RKO (cell line): ENCODE measurements around the gene GORASP2.
"Not testable (repeated sequence)": the region's sequence is repeated elsewhere in the genome, so short reads cannot be mapped to it uniquely, and the experiment has no call there.

Experiments
- DNase-seq: peaks from one replicate; pipeline ENCODE4 v3.0.0-alpha.2; 2016; ENCODE audit warnings: low spot score

The GORASP2 gene

DNA sequence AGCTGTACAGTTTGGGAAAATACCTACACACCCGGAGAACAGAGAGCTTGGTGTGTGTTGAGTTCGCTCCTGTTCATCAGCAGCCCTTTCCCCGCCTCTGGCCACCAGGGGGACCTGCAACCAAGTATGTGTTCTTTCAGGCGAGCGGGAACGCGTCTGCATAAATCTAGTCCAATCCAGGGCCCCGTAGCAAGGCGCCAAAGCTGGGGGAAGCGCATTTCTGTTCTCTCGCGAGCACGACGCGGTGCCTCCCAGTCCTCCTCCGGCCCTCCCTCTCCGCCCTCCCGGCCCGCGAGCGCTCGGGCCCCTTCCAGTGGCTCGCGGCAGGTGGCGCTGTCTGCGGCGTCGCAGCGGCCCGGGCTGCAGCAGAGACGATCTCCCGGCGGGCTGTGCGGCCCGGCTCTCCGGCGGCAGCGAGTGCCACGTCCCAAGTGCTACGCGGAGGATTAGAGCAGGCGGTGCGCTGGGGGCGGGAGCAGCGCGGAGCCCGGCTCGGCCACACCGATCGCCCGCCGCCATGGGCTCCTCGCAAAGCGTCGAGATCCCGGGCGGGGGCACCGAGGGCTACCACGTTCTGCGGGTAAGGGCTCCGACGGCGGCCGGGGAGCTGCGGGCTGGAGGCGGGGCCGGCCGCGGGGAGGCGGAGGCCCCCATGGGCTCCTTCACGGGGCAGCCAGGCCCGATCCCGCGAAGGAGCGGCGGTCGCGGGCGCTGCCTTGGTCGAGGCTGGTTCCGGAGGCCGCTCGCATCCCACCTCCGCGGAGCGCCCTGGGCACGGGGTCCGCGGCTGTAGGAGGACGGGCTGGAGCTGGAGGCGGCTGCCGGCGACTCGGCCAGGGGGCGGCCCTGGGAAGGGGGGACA, at the start of gene GORASP2:
TSS of gene GORASP2 (plus strand) at position 430 of the 862 bp plus-strand sequence. CDS start at position 518, 88 bp downstream.
- peak; percentile 100 for DNase-seq

DNA sequence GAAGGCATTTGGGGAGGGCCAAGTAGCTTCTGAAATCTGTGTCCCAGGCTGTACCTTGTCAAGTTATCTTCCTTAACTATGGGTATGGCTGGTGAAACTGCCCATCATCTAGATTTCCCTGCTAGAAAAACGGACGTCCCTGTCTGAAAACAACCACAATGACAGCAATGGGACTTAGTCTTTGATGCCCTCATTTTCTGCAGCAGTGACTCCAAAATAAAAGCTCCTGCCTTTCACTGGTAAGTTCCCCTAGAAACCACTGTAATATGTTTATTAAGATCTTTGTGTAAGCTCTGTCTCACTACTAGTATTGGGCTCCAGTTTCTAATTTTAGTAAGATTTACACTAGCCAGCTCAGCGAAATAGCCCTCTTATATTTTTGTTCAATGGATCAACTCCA, 47.2 kb upstream of the GORASP2 start:
- no peak for DNase-seq

- DNase-seq, result no peak
Observed at GRCh38 chr2:170882758-170883157, 46.3 kb upstream of the GORASP2 start.

- no peak for DNase-seq
Observed at GRCh38 chr2:170883683-170884082, 45.4 kb upstream of the GORASP2 start.

DNA sequence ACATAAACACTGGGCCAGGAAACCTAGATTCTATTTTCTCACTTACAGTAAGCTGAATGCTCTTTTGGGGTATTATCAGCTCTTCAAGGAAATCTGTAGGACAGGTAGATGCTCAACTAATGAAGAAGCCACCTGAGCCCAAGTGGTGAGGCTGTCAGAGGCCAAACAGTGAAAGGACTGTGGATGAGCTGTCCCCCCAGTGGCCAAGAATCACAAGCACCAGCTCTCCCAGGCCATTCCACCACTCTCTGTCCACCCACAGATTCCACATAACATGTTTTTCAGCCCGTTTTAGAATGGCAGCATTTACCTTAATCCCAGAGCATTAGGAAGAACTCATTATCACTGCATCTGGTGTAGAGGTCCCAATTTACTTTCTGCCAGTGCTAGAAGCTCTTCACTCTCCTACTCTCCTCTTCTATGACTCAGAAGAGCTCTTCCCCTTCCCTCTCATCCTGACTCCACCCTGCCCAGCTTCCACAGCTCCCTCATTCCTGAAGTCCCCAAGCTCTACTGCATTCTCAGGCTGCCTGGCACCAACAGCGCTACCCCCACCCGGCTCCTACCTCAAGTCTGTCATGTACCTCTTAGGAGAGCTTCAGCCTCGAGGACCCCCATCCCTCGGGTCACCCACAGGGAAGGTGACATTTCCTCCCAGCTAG, 43.8 kb upstream of the GORASP2 start:
- DNase-seq, result no peak

GRCh38 chr2:170886386-170886785, 42.7 kb upstream of the GORASP2 start:
- DNase-seq, result no peak

DNA sequence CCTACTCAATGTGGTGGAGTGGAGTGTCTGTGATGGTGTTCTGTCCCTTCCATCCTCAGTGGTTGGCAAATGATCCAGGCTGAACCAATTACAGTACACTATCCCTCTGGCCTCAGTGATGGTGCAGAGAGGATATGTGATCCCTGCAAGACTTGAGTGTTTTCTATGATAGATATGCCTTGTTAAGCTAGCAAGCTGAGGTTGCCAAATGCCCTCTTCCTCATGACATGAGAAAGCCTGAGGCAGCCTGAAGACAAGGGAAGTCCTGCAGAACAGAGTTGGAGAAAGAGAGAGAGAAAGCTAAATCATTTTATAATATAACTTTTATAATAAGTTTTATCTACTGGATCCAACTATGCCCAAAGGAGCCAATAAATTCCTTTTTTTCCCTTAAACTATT, 41.6 kb upstream of the GORASP2 start:
- DNase-seq, result no peak

- no peak for DNase-seq
Observed at GRCh38 chr2:170887896-170888295, 41.2 kb upstream of the GORASP2 start.

- DNase-seq, result no peak
Observed at GRCh38 chr2:170891893-170892292, 37.2 kb upstream of the GORASP2 start.

DNA sequence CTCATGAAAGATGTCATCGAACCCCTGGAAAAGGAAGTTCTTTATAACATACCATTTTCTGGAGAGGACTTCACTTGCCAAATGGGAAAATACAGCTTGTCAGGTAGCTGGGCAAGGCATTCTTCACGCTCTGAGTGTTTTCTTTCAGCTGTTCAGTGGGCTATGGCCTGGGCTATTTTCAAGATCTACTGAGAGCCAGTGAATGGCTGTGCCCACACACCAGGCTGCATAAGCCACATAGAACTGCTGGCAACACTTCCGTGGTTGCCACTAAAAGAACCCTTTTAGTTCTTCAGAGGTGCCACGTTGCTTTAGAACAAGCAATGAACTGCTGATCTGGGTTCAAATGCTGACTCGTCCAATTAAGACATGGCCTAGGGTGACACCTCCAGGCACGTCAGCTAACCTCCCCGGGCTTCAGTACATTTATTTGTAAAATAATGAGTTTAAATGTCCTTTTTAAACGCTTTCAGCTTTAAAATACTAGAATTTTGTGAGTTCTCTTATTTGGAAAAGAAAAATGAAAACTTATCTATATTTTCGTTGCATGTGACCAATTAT, 36.6 kb upstream of the GORASP2 start:
- no peak for DNase-seq

- no peak for DNase-seq
Observed at GRCh38 chr2:170895023-170895757, 33.9 kb upstream of the GORASP2 start.

- peak; percentile 59 for DNase-seq
Observed at GRCh38 chr2:170896622-170897021, 32.4 kb upstream of the GORASP2 start.

DNA sequence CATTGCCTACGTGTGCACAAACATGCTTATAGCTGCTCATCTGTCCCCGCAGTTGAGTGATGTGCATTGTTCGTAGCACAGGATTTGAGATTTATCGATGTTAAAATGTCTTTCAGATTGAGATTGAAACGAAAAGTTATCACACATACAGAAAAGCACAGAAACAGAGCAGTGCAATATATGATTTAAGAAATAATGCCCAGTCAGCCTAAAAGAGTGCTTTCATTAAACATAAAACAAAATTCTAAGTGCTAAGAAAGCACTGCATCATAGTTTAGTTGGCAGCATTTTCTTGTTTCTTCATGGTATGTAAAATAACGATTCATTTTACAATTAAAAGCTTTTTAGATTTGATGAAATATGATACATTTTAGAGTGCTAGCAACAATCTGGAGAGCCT, 31.9 kb upstream of the GORASP2 start:
- DNase-seq, result no peak

- DNase-seq, result no peak
Observed at GRCh38 chr2:170905864-170906263, 23.2 kb upstream of the GORASP2 start.

- no peak for DNase-seq
Observed at GRCh38 chr2:170911314-170911889, 17.7 kb upstream of the GORASP2 start.

DNA sequence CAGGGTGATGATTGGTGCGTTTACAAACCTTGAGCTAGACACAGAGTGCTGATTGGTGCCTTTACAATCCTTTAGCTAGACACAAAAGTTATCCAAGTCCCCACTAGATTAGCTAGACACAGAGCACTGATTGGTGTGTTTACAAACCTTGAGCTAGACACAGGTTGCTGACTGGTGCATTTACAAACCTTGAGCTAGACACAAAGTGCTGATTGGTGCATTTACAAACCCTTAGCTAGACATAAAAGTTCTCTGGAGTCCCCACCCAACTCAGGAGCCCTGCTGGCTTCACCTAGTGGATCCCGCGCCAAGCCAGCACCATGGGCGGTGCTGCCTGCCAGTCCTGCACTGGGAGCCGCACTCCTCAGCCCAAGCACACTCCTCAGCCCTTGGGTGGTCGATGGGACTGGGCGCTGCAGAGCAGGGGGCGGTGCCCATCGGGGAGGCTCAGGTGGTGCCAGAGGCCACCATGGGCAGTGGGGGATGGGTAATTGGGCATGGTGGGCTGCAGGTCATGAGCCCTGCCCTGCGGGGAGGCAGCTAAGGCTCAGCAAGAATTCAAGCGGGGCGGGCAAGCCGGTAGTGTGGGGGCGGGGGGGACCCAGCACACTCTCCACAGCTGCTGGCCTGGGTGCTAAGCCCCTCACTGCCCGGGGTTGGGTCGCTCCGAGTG, 13.9 kb upstream of the GORASP2 start:
- DNase-seq, result not testable (repeated sequence)

DNA sequence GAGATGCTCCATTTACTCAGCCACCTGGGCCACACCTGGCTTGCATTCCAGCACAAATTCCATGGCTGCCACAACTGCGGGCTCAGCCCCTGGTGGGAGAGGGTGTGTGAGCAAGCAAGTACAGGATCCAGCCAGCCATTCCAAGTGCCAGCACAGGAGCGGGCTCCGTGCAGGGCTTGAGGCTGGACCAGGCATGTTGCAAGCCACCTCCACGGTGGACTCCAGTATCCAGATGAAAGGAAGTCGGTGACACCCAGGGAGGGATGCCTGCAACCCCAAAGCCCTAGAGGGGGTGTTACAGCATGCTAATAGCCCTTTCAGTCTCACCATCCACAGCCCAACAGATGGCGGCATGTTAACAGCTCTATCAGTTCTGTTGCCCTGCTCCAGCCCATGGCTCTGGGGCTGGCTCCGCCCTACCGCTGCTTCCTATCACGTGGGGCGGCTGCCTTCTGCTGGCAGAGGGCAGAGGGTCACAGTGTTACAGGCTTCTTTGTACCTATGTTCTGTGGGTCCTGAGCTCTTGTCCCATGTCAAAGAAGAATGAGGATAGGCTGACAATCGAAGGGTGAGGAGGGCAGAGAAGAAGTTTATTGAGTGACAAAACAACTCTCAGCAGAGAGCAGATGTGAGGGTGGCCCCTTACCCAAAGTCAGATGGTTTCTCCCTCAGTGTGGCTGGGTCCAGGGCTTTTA, 11.7 kb upstream of the GORASP2 start:
- DNase-seq, result no peak

- DNase-seq, result no peak
Observed at GRCh38 chr2:170917957-170918356, 11.1 kb upstream of the GORASP2 start.

- not testable (repeated sequence) for DNase-seq
Observed at GRCh38 chr2:170921873-170922272, 7.2 kb upstream of the GORASP2 start.

DNA sequence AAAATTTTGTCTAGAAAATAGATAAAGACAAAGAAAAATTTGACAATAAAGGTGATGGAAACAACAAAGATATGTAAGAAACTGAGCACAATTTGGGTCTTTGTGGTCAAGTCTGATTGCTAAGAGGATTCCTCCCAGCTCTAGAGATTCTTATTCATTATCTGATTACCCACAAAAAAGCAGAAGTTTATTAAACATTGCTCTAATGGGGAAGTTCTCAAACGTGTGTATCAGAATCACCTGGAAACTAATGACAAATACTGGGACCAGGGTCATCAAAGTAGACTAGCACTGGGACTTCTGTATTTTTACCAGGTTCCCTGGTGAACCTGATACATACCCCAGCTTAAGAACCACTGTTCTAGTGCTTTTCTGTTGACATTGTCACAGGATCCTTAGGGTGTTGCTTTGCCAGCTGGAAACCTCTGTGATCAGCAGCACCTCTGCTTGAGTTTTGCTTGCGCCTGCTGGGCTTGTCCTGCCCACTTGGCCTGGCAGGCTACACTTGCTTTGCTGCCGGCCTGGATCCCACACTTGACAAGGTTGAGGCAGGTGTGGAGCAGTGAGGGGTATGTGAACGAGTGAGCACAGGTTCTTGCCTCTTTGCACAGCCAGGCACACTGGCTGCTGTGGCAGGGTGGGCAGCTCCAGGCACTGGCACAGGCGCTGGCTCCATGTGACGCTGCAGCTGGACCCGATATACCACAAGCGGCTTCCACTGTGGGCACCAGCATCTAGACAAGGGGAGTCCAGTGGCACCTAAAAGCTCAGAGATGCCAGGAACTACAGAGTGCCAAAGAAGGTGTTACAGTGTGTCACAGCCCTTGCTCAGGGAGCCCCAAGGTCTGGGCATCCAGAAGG, 6.2 kb upstream of the GORASP2 start:
- DNase-seq, result no peak
